MM.1S (cell line): Measurements from ENCODE around the gene CIBAR2.
"Not testable (repeated sequence)": the region's sequence is repeated elsewhere in the genome, so short reads cannot be mapped to it uniquely, and the experiment has no call there.

Source experiments
- CTCF ChIP-seq: fragments of 300-600 bp; sonication (generic); IDR thresholded peaks from 2 replicates; pipeline ENCODE4 v1.5.1; 2016; ENCODE audit warnings: antibody characterized with exemption, low read length, mixed read lengths
- EZH2 ChIP-seq: fragments of 300-600 bp; sonication (generic); optimal IDR thresholded peaks from 2 replicates; pipeline ENCODE3; 2017; ENCODE audit warnings: low read depth, mild to moderate bottlenecking, antibody characterized with exemption, low read length, mixed read lengths

- not testable (repeated sequence) for TF ChIP-seq CTCF, EZH2
These were observed 58.0 kb downstream of the CIBAR2 start for GRCh38 chr16:85054321-85054720.
